CD4-positive, alpha-beta T cell treated with Interleukin-10 for 1 hour (primary cell): ENCODE results near the gene DNAH9.

ENCODE experiments used
- DNase-seq: peaks from one replicate; pipeline ENCODE4 v3.0.0-alpha.2; 2020

DNAH9 gene

GRCh38 chr17:11855306-11855705 is 257.0 kb downstream of the DNAH9 start:
- DNase-seq = no peak

- no peak for DNase-seq
Observed at GRCh38 chr17:11857006-11857405, 258.7 kb downstream of the DNAH9 start.

- no peak for DNase-seq
Observed at GRCh38 chr17:11869680-11870394, 271.6 kb downstream of the DNAH9 start.

- no peak for DNase-seq
Observed at GRCh38 chr17:11871773-11872172, 273.5 kb downstream of the DNAH9 start.

DNA sequence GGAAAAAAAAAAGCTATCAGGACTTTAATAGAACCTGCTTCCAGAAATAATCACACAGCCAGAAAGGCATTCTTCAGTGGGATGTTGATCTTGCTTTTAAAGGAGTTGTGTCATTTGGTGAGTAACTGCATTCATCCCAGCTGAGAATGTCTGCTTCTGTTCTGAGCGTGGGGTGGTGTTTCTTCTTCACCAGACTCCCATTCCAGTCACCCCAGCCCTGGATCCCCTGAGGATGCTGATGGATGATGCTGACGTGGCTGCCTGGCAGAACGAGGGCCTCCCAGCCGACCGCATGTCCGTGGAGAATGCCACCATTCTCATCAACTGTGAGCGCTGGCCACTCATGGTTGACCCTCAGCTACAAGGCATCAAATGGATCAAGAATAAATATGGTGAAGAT is 276.5 kb downstream of the DNAH9 start:
- no peak for DNase-seq

GRCh38 chr17:11880714-11881113 is 282.4 kb downstream of the DNAH9 start:
- DNase-seq = no peak

DNA sequence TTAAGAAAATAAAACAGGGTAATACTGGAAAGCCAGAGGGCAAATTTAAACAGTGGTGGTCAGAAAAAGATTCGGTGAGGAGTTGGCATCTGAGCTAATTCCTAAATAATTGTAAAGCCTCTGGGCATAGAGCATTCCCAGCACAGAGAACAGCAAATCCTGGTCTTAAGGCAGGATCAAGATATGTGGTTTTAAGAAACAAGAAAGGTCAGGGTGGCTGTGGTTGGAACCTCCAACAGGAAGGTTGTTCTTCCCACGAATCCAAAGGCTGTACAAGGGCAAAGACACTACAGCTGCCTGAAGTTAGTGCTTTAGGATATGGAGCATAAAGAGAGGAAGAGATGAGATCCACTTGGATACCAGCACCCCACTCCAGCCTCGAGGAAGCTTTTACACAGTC is 284.4 kb downstream of the DNAH9 start:
- DNase-seq = no peak

DNA sequence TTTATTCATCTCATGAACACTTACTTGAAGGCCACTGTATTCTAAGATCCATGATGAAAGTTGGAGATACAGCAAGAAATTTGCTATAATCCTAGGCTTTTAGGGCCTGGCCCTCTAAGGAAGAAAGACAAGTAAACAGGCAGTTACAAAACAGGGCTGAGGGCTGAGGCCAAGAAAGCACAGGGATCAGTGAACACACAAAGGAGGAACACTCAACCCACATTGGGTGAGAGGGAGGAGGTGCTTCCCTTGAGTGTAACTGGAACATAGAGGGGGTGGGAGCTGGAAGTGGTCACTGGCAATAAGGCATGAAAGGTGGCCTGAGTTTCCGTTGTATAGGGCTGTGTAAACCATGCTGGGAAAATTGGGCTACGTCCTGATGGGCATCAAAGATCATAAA is 286.8 kb downstream of the DNAH9 start:
- DNase-seq = no peak

DNA sequence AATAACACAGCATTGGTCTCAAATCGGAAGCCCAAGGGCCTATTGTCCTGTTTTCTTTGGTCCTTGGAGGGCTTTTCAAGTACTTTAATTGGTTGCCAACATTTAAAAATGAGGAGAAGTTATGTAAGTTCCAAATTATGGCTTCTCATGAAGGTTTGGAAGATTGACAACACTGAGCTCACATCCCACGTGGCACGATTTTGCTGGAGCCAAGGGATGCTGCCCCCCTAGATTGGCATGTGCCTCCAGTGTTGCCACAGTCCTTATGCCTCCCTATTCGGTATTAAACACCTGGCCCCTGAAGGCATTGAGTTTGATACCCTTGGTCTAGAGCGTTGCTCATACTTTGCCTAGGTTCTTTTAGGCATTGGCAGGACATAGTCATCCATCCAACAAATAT is 291.0 kb downstream of the DNAH9 start:
- DNase-seq = no peak

GRCh38 chr17:11893862-11894261 is 295.6 kb downstream of the DNAH9 start:
- DNase-seq = no peak

DNA sequence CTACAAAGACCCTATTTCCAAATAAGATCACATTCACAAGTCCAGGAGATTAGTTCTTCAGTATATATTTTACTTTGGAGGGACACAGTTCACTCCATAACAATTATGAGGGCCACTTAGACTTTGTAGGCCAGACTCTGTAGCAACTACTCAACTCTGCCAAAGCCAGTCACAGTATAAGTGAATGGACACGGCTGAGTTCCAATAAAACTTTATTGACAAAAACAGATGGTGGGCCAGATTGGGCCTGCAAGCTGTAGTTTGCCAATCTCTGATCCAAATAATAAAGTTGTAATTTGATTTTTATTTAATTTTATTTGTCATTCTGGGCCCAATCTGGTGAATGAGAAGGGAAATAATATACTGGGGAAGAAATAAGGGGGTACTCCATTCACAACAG is 297.9 kb downstream of the DNAH9 start:
- DNase-seq = no peak

GRCh38 chr17:11898526-11899235 is 300.4 kb downstream of the DNAH9 start:
- no peak for DNase-seq

DNA sequence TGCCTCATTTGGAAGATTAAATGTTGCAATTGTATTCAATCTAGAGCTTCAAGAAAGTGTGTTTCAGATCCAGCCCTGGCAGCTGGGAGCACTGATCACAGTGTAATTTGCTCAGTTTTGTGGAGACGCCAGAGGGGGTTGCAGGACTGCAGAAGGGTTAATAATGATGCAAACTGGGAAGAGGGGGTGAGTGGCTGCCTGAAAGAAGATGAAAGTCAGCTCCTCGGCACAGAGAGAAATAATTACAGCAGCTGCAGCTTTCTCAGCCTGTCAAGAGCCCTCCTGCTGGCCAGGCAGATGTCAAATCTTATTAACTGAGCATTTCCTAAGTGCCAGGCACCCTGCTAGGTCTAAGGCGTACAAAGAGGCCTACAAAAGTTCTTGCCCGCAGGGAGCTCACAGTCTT is 301.3 kb downstream of the DNAH9 start:
- no peak for DNase-seq

- no peak for DNase-seq
Observed at GRCh38 chr17:11900041-11900476, 301.8 kb downstream of the DNAH9 start.

GRCh38 chr17:11900655-11901054 is 302.4 kb downstream of the DNAH9 start:
- DNase-seq = no peak

GRCh38 chr17:11901931-11902330 is 303.7 kb downstream of the DNAH9 start:
- DNase-seq = no peak

DNA sequence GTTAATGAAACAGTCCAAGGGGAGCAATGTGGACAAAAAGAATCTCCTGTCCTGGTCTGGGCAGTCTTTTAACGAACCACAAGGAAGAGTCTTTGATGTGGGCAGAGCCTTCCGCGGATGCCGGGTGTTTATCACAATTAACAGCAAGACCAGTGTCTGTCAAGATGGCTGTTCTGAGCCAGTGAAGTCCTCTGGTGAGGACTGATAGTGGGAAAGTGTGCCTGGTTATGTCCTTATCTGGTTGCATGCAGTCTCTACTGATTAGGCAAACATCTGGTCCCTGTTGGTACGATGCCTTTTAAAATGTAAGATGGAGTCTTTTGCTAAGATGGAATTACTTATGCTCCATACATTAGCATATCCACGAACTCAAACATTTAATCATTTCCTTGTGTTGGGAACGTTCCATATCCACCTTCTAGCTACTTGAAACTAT is 310.5 kb downstream of the DNAH9 start:
- no peak for DNase-seq

GRCh38 chr17:11909348-11909747 is 311.1 kb downstream of the DNAH9 start:
- no peak for DNase-seq

GRCh38 chr17:11916091-11916490 is 317.8 kb downstream of the DNAH9 start:
- DNase-seq = no peak

- no peak for DNase-seq
Observed at GRCh38 chr17:11917415-11917814, 319.1 kb downstream of the DNAH9 start.

DNA sequence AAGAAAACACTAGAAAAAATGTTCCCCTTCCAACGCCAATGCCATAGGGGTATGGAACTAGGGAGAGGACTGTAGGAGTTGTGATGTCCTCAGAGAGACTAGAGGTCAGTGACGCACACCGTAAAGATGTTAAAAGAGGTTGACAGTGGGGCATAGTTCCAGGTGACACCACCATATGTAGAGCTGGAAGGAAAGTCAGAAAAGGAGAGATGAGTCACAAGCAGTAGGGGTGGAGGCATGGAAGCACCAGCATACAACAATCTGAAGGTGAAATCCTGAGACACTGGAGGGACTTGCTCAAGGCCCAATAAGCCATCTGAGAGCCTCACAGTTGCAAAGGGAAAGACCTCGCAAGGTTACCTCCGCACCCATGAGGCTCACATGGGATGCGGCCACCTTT is 323.0 kb downstream of the DNAH9 start:
- no peak for DNase-seq

GRCh38 chr17:11922638-11923037 is 324.4 kb downstream of the DNAH9 start:
- no peak for DNase-seq

GRCh38 chr17:11924076-11924475 is 325.8 kb downstream of the DNAH9 start:
- no peak for DNase-seq

- no peak for DNase-seq
Observed at GRCh38 chr17:11925262-11926021, 327.2 kb downstream of the DNAH9 start.
